Measurements from ENCODE around the gene GYG2. TPM values are rescaled to one million over a fixed set of nuclear protein-coding genes. Genes with fewer than 3 reads are reported as not detected.

GYG2 gene
- total RNA-seq, 1 experiment from 2014 or later: 47.6 TPM

DNA sequence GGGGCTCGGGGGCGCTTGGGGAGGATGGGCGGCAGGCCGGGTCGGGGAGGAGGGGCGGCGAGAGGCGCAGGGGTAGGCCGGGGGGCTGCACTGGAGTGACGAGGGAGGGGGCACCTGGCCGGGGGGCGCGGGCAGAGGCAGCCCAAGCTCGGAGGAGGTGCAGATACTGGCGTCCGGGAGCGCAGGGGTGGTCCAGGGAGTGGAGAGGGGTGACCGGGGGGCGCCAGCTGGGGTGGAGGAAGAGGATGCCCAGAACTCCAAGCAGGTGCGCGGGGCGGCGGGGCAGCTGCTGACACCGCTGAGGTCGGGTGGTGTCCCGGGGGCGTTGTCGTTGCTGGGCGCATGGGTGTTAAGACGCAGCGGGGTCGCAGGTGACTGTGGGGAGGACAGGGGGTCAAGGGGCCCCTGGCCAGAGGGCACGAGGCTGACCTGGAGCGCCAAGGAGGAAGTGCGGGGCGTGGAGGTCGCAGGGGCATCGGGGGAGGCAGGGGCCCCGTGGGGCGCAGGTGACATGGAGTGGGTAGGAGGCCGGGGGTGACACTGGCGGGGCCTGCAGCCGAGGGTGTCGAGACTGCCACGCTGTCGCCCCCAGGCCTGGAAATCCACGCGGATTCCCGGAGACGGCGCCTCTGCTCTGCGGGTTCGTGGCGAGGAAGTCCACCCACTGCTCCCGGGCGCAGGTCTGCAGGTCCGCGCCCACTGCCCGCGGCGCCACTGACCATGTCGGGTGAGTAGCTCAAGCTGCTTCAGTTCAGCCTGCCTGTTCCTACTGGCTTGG is 928 bp downstream of the GYG2 start (continued):
- TF ChIP-seq, protein P1, sequence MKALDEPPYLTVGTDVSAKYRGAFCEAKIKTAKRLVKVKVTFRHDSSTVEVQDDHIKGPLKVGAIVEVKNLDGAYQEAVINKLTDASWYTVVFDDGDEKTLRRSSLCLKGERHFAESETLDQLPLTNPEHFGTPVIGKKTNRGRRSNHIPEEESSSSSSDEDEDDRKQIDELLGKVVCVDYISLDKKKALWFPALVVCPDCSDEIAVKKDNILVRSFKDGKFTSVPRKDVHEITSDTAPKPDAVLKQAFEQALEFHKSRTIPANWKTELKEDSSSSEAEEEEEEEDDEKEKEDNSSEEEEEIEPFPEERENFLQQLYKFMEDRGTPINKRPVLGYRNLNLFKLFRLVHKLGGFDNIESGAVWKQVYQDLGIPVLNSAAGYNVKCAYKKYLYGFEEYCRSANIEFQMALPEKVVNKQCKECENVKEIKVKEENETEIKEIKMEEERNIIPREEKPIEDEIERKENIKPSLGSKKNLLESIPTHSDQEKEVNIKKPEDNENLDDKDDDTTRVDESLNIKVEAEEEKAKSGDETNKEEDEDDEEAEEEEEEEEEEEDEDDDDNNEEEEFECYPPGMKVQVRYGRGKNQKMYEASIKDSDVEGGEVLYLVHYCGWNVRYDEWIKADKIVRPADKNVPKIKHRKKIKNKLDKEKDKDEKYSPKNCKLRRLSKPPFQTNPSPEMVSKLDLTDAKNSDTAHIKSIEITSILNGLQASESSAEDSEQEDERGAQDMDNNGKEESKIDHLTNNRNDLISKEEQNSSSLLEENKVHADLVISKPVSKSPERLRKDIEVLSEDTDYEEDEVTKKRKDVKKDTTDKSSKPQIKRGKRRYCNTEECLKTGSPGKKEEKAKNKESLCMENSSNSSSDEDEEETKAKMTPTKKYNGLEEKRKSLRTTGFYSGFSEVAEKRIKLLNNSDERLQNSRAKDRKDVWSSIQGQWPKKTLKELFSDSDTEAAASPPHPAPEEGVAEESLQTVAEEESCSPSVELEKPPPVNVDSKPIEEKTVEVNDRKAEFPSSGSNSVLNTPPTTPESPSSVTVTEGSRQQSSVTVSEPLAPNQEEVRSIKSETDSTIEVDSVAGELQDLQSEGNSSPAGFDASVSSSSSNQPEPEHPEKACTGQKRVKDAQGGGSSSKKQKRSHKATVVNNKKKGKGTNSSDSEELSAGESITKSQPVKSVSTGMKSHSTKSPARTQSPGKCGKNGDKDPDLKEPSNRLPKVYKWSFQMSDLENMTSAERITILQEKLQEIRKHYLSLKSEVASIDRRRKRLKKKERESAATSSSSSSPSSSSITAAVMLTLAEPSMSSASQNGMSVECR (CRISPR knock-in tag; IDR thresholded peaks at IDR 0.05; ENCODE audit: borderline replicate concordance): no peak

DNA sequence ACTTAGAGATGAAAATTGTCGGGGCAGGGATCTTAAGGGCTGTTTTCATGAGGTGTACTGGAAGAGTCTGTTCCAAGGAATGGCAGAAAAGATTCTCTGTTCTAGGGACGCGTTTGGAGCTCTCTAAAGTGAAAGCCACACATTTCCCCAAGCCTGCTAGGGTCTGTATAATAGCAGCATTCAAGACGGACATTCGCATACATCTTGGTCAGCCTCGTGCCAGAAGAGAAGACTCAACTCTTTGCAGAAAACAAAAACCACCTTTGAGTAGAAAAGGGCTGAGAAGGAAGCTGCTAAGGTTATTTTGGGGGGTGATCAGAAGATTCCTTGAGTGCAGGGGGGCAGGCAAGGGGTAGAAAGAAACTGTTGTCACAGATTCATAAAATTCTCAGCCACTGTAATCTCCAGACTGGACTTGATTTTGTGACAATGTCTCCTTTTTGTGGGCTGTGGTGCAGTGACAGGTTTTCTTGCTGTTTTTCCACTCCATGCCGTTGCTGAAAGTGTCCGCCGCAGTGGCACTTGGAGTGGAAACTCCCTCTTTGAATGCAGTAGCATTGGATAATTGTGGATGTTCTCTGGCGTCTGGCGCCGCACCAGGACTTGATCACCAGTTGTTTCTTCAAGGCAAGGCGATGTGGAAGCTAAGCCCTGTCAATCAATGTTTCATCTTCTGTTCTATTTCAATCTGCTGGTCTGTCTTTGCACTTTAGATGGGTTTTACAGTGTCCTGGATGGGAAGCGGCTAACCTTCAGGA is 2.9 kb downstream of the GYG2 start:
- H3K27ac Mint-ChIP-seq: peak overlapping the region; percentile 74; the same call in 1 of the 2 replicates
- ATAC-seq: no peak
- ChIA-PET POLR2A (no interaction called here), CTCF (no interaction called here)
- peak overlapping the region; percentile 20 for H3K4me3 Mint-ChIP-seq
- peaks cover 12% of the 10 kb centered on the region for H3K4me1 Mint-ChIP-seq
- no peak for DNase-seq (ENCODE audit: low spot score)
- TF ChIP-seq RORB (CRISPR knock-in tag; IDR thresholded peaks at IDR 0.05) (no peak), FOXP1 (CRISPR knock-in tag; IDR thresholded peaks at IDR 0.05; ENCODE audit: borderline replicate concordance) (no peak), SP1 (CRISPR knock-in tag; conservative IDR thresholded peaks at IDR 0.05) (no peak), ETV6 (CRISPR knock-in tag; IDR thresholded peaks at IDR 0.05) (no peak), ZNF219 (CRISPR knock-in tag; IDR thresholded peaks at IDR 0.05; ENCODE audit: borderline replicate concordance) (no peak), GRHL2 (CRISPR knock-in tag; IDR thresholded peaks at IDR 0.05; ENCODE audit: insufficient replicate concordance, severe bottlenecking) (no peak), GABPB1 (CRISPR knock-in tag; IDR thresholded peaks at IDR 0.05) (no peak), ZNF263 (CRISPR knock-in tag; IDR thresholded peaks at IDR 0.05; ENCODE audit: low read depth) (no peak), FOXJ3 (CRISPR knock-in tag; IDR thresholded peaks at IDR 0.05; ENCODE audit: borderline replicate concordance) (no peak), ZNF671 (CRISPR knock-in tag; IDR thresholded peaks at IDR 0.05) (no peak), CBFB (CRISPR knock-in tag; IDR thresholded peaks at IDR 0.05; ENCODE audit: low read depth) (no peak), IRF2 (CRISPR knock-in tag; IDR thresholded peaks at IDR 0.05; ENCODE audit: borderline replicate concordance, low read depth) (no peak)
- TF ChIP-seq, protein P2, sequence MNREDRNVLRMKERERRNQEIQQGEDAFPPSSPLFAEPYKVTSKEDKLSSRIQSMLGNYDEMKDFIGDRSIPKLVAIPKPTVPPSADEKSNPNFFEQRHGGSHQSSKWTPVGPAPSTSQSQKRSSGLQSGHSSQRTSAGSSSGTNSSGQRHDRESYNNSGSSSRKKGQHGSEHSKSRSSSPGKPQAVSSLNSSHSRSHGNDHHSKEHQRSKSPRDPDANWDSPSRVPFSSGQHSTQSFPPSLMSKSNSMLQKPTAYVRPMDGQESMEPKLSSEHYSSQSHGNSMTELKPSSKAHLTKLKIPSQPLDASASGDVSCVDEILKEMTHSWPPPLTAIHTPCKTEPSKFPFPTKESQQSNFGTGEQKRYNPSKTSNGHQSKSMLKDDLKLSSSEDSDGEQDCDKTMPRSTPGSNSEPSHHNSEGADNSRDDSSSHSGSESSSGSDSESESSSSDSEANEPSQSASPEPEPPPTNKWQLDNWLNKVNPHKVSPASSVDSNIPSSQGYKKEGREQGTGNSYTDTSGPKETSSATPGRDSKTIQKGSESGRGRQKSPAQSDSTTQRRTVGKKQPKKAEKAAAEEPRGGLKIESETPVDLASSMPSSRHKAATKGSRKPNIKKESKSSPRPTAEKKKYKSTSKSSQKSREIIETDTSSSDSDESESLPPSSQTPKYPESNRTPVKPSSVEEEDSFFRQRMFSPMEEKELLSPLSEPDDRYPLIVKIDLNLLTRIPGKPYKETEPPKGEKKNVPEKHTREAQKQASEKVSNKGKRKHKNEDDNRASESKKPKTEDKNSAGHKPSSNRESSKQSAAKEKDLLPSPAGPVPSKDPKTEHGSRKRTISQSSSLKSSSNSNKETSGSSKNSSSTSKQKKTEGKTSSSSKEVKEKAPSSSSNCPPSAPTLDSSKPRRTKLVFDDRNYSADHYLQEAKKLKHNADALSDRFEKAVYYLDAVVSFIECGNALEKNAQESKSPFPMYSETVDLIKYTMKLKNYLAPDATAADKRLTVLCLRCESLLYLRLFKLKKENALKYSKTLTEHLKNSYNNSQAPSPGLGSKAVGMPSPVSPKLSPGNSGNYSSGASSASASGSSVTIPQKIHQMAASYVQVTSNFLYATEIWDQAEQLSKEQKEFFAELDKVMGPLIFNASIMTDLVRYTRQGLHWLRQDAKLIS (CRISPR knock-in tag; IDR thresholded peaks at IDR 0.05; ENCODE audit: borderline replicate concordance): no peak
- TF ChIP-seq, protein P3, sequence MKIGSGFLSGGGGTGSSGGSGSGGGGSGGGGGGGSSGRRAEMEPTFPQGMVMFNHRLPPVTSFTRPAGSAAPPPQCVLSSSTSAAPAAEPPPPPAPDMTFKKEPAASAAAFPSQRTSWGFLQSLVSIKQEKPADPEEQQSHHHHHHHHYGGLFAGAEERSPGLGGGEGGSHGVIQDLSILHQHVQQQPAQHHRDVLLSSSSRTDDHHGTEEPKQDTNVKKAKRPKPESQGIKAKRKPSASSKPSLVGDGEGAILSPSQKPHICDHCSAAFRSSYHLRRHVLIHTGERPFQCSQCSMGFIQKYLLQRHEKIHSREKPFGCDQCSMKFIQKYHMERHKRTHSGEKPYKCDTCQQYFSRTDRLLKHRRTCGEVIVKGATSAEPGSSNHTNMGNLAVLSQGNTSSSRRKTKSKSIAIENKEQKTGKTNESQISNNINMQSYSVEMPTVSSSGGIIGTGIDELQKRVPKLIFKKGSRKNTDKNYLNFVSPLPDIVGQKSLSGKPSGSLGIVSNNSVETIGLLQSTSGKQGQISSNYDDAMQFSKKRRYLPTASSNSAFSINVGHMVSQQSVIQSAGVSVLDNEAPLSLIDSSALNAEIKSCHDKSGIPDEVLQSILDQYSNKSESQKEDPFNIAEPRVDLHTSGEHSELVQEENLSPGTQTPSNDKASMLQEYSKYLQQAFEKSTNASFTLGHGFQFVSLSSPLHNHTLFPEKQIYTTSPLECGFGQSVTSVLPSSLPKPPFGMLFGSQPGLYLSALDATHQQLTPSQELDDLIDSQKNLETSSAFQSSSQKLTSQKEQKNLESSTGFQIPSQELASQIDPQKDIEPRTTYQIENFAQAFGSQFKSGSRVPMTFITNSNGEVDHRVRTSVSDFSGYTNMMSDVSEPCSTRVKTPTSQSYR (CRISPR knock-in tag; IDR thresholded peaks at IDR 0.05): no peak
- TF ChIP-seq, protein P4, sequence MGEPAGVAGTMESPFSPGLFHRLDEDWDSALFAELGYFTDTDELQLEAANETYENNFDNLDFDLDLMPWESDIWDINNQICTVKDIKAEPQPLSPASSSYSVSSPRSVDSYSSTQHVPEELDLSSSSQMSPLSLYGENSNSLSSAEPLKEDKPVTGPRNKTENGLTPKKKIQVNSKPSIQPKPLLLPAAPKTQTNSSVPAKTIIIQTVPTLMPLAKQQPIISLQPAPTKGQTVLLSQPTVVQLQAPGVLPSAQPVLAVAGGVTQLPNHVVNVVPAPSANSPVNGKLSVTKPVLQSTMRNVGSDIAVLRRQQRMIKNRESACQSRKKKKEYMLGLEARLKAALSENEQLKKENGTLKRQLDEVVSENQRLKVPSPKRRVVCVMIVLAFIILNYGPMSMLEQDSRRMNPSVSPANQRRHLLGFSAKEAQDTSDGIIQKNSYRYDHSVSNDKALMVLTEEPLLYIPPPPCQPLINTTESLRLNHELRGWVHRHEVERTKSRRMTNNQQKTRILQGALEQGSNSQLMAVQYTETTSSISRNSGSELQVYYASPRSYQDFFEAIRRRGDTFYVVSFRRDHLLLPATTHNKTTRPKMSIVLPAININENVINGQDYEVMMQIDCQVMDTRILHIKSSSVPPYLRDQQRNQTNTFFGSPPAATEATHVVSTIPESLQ (CRISPR knock-in tag; IDR thresholded peaks at IDR 0.05): no peak
- TF ChIP-seq, protein P5, sequence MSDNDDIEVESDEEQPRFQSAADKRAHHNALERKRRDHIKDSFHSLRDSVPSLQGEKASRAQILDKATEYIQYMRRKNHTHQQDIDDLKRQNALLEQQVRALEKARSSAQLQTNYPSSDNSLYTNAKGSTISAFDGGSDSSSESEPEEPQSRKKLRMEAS (CRISPR knock-in tag; IDR thresholded peaks at IDR 0.05): no peak
- TF ChIP-seq, protein P6, sequence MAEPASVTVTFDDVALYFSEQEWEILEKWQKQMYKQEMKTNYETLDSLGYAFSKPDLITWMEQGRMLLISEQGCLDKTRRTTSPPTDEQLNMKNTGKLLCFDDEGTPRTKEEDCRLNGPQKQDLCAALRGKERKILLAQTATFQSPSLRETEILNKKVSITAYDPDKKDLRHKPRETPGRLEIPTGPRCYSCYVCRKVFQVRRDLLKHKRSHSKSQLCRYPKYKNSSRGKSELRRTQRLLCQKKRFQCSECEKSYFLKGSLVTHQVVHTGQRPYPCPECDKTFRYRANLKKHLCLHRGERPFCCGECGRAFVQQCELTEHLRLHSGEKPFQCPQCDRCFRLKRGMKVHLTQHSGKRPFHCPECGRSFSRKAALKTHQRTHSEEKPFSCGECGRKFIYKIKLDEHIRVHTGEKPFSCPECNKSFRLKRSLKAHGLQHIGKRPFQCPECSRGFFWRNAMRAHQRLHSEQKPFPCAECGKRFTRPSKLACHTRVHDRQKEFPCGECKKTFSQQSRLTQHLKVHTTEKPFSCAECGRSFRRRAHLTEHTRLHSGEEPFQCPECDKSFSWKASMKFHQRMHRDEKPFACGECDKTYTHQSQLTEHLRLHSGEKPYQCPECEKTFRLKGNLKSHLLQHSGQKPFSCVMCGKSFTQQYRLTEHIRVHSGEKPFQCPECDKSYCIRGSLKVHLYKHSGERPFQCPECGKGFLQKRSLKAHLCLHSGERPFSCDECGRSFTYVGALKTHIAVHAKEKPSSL (CRISPR knock-in tag; conservative IDR thresholded peaks at IDR 0.05): no peak
- peaks cover 46% of the 10 kb centered on the region for H3K36me3 Mint-ChIP-seq
- H3K27me3 Mint-ChIP-seq (ENCODE audit: low read depth): no peaks in the 10 kb centered on the region
- H3K9me3 Mint-ChIP-seq: peaks cover 5% of the 10 kb centered on the region
